A549 treated with DMSO at 1 μM for 4 hours (cell line): Measurements from ENCODE around the gene CDRT15L2. TPM values are rescaled to one million over a fixed set of nuclear protein-coding genes. Genes with fewer than 3 reads are reported as not detected.

Experiments used
- total RNA-seq: library from RNA; stranded (reverse); fragments of 200-300 nt; extraction: Qiagen RNA extraction; gene quantifications from 5 replicates; pipeline ENCODE4 v1.2.3, GENCODE V29; 2022; ENCODE audit warnings: low read depth

The CDRT15L2 gene
- total RNA-seq, result not detected in 5 replicates

DNA sequence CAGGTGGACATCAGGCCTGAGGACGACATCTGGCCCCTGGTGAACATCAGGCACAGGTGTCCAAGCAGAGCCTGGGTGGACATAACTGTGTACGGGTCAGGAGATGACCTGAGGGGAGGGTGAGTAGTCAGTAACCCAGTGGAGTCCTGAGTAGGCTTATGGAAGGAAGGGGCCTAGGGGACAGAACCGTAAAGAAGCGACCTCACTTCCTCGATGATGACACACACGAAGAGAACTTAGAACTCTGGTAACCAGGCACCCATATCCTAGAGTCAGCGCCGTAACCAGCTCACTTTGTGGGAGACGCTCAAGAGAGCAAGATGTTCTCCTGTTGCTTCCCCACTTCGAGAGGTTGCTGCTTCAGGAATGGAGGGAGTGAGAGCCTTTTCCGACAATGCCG, at the start of gene CDRT15L2:
Gene CDRT15L2, plus strand, starts transcription at position 301 of the 400 bp plus-strand sequence. Its CDS starts 20 bp downstream, at position 321.

Other genes with a start within 250 kb of the CDRT15L2 start
- gene LGALS9B, start 112.2 kb upstream of the CDRT15L2 start, total RNA-seq, result not detected in 5 replicates